ENCODE measurements around the gene CEP68.
A peak's percentile ranks its signal among the peaks of the same experiment; 100 is the strongest.
"Not testable (repeated sequence)": the region's sequence is repeated elsewhere in the genome, so short reads cannot be mapped to it uniquely, and the experiment has no call there.

Gene CEP68

GRCh38 chr2:65129286-65129825 lies 73.1 kb downstream of the CEP68 start:
- no peak for DNase-seq (ENCODE audit: low read depth, low spot score)

- peak; percentile 98 for DNase-seq (ENCODE audit: low read depth, low spot score)
These were observed 73.8 kb downstream of the CEP68 start, which contains the start of gene RAB1A for GRCh38 chr2:65129826-65130663. Gene RAB1A (minus strand): TSS chr2:65130106. CDS start chr2:65129915, 191 bp downstream.

DNA sequence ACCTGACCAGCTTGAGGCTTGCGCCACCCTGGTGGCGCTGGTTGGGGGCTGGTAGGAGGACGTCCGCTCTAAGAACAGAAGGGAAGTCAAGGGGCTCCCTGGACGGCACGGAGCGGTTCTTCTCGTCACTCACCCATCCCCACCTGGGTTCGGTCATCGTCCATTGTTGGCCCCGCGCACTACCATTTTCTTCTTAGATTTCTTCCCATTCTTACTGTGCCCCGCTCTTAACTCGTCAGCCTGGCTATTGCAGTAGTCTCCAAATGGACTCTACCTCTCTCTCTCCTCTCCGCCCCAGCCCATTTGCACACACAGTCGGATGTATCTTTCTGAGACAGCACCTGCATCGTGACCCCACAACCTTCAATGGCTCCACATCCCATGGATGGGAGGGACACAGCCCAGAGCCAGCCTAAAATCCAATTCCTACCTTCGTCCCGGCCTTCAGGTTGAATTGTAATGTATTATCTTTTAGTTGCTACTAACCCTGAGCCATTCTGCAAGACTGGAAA lies 74.5 kb downstream of the CEP68 start:
- DNase-seq (ENCODE audit: low read depth, low spot score): no peak

DNA sequence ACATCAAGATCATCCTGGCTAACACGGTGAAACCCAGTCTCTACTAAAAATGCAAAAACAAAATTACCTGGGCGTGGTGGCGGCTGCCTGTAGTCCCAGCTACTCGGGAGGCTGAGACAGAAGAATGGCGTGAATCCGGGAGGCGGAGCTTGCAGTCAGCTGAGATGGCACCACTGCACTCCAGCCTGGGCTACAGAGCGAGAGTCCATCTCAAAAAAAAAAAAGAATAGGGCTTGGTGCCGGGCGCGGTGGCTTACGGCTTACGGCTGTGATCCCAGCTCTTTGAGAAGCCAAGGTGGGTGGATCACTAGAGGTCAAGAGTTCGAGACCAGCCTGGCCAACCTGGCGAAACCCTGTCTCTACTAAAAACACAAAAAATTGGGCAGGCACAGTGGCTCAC lies 76.7 kb downstream of the CEP68 start:
- DNase-seq (ENCODE audit: low read depth, low spot score): not testable (repeated sequence)

GRCh38 chr2:65133626-65134025 lies 77.4 kb downstream of the CEP68 start:
- no peak for DNase-seq (ENCODE audit: low read depth, low spot score)

DNA sequence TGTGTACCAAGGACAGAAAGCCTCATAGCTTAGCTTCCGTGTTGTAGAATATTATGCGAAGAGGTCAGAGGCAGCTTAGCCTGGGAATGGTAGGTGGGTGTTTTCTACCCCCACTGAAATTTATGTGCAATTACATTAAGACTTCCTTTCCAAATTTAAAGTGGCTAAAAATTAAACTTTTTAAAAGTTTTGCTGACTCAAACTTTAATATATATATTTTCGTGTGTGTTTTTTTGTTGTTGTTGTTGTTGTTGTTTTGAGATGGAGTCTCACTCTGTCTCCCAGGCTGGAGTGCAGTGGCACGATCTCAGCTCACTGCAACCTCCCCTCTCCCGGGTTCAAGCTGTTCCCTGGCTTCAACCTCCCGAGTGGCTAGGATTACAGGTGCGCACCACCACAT lies 77.9 kb downstream of the CEP68 start:
- no peak for DNase-seq (ENCODE audit: low read depth, low spot score)

DNA sequence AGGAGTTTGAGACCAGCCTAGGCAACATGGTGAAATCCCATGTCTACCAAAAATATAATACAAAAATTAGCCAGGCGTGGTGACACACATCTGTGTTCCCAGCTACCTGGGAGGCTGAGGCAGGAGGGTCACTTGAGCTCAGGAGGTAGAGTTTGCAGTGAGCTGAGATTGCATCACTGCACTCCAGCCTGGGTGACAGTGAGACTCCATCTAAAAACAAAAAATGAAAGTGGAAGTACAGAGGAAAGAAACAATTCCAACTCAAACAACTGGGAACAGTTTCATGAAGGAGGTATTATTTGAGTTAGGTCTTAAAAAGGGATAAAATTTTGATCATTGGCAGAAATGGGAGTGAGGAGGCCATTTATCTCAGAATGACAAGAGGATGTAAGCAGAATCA lies 80.0 kb downstream of the CEP68 start:
- no peak for DNase-seq (ENCODE audit: low read depth, low spot score)
